Peyer's patch (tissue), 4 donors: ENCODE data around the gene CACUL1.

Experiments
- POLR2A ChIP-seq, 2 donors: fragments of 450-650 bp; IDR thresholded peaks; one replicate each; pipeline ENCODE4 v1.5.1; 2017; ENCODE audit warnings: antibody characterized with exemption in 2 of 2, mild to moderate bottlenecking in 2 of 2, moderate library complexity in 2 of 2
- TF ChIP-seq, protein P1 (sequence below), 6 experiments: fragments of 450-650 bp in 4 of 6; fragments of 200-600 bp in 2 of 6; sonication (generic) in 1 of 6; IDR thresholded peaks; one replicate each; pipeline ENCODE4 v1.5.1; 2017 to 2019; ENCODE audit warnings: antibody characterized with exemption in 6 of 6, mild to moderate bottlenecking in 3 of 6, moderate library complexity in 1 of 6

DNA sequence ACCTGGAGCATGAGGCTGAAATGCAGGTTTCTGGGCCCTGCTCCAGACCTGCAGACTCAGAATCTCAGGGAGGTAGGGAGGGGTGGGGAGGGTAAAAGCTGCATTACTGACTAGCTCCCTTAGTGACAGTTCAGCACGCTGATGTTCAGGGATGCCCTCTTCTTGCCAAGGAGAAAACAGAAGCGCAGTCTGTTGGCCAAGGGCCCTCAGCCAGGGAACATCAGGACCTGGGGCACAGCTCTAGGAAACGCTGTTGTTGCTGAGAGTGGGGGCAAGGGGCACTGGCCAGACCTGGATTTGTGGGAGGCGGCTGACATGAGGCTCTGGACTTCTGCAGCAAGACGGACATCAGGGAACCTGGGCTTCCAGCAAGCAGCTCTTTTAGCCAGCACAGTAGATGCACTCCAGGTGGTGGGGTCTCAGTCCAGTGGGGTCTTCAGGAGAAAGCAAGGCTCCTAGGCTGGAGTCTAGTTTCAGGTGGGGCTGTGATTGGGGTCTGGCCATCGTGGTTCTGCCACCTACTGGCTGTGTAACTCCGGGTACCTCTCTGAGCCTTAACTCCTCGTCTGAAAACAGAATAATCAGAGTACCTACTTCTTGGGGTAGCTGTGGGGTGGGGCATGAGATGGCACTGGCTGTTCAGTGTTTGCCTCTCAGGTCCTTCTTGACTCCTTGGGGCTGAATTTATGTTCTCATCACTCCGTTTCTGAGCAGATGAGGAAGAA lies 86.4 kb downstream of the CACUL1 start:
- TF ChIP-seq, protein P1, sequence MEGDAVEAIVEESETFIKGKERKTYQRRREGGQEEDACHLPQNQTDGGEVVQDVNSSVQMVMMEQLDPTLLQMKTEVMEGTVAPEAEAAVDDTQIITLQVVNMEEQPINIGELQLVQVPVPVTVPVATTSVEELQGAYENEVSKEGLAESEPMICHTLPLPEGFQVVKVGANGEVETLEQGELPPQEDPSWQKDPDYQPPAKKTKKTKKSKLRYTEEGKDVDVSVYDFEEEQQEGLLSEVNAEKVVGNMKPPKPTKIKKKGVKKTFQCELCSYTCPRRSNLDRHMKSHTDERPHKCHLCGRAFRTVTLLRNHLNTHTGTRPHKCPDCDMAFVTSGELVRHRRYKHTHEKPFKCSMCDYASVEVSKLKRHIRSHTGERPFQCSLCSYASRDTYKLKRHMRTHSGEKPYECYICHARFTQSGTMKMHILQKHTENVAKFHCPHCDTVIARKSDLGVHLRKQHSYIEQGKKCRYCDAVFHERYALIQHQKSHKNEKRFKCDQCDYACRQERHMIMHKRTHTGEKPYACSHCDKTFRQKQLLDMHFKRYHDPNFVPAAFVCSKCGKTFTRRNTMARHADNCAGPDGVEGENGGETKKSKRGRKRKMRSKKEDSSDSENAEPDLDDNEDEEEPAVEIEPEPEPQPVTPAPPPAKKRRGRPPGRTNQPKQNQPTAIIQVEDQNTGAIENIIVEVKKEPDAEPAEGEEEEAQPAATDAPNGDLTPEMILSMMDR (IDR thresholded peaks at IDR 0.05): no peak
- TF ChIP-seq POLR2A (IDR thresholded peaks at IDR 0.05): no peak
